ENCODE data around the gene CYP2C19. TPM values are rescaled to one million over a fixed set of nuclear protein-coding genes. Genes with fewer than 3 reads are reported as not detected.
"Not testable (repeated sequence)": the region's sequence is repeated elsewhere in the genome, so short reads cannot be mapped to it uniquely, and the experiment has no call there.

CYP2C19 gene
- total RNA-seq, 1 donor from 2014 or later = not detected

- TF ChIP-seq CTCF (conservative IDR thresholded peaks at IDR 0.05; ENCODE audit: low read depth, low read length) = no peak
- no peak for DNase-seq (ENCODE audit: low read depth)
- no peak overlapping the region for H3K4me3 ChIP-seq (ENCODE audit: low read depth, low read length)
Measured at GRCh38 chr10:94760586-94761178, 1.8 kb upstream of the CYP2C19 start.

GRCh38 chr10:94775425-94775824 is 12.9 kb downstream of the CYP2C19 start:
- H3K4me3 ChIP-seq (ENCODE audit: low read depth, low read length); DNase-seq (ENCODE audit: low read depth): not testable (repeated sequence)

GRCh38 chr10:94777886-94778458 is 15.5 kb downstream of the CYP2C19 start:
- no peak overlapping the region for H3K4me3 ChIP-seq (ENCODE audit: low read depth, low read length)
- no peak for TF ChIP-seq CTCF (conservative IDR thresholded peaks at IDR 0.05; ENCODE audit: low read depth, low read length)
- no peak for DNase-seq (ENCODE audit: low read depth)

GRCh38 chr10:94780844-94781243 is 18.4 kb downstream of the CYP2C19 start:
- no peak overlapping the region for H3K4me3 ChIP-seq (ENCODE audit: low read depth, low read length)
- TF ChIP-seq CTCF (conservative IDR thresholded peaks at IDR 0.05; ENCODE audit: low read depth, low read length) = no peak
- no peak for DNase-seq (ENCODE audit: low read depth)

- H3K4me3 ChIP-seq (ENCODE audit: low read depth, low read length) = no peak overlapping the region
- DNase-seq (ENCODE audit: low read depth) = no peak
- TF ChIP-seq CTCF (conservative IDR thresholded peaks at IDR 0.05; ENCODE audit: low read depth, low read length) = no peak
Measured at GRCh38 chr10:94784256-94784655, 21.8 kb downstream of the CYP2C19 start.

GRCh38 chr10:94785211-94785610 is 22.7 kb downstream of the CYP2C19 start:
- no peak overlapping the region for H3K4me3 ChIP-seq (ENCODE audit: low read depth, low read length)
- DNase-seq (ENCODE audit: low read depth) = no peak
- no peak for TF ChIP-seq CTCF (conservative IDR thresholded peaks at IDR 0.05; ENCODE audit: low read depth, low read length)

- not testable (repeated sequence) for H3K4me3 ChIP-seq (ENCODE audit: low read depth, low read length); DNase-seq (ENCODE audit: low read depth)
Measured at GRCh38 chr10:94800551-94800950, 38.1 kb downstream of the CYP2C19 start.

- H3K4me3 ChIP-seq (ENCODE audit: low read depth, low read length) = no peak overlapping the region
- peak; percentile 34 for TF ChIP-seq CTCF (conservative IDR thresholded peaks at IDR 0.05; ENCODE audit: low read depth, low read length)
- DNase-seq (ENCODE audit: low read depth) = no peak
Measured at GRCh38 chr10:94803307-94803706, 40.8 kb downstream of the CYP2C19 start.

- DNase-seq (ENCODE audit: low read depth) = not testable (repeated sequence)
Measured at GRCh38 chr10:94830025-94830424, 67.5 kb downstream of the CYP2C19 start.

More at GRCh38 chr10:94830025-94830424, 67.5 kb downstream of the CYP2C19 start:
- H3K4me3 ChIP-seq (ENCODE audit: low read depth, low read length) = not testable (repeated sequence)

Data from epithelial cell of proximal tubule (primary cell).